Gastrocnemius medialis (tissue), 4 donors: Measurements from ENCODE around the gene ZNF276. TPM values are rescaled to one million over a fixed set of nuclear protein-coding genes. Genes with fewer than 3 reads are reported as not detected.

Source experiments
- ATAC-seq, 2 donors: fragments of 150-250 bp; one replicate each; pipeline ENCODE4 v1.9.1; 2016
- DNase-seq, 2 donors: peaks; one replicate each; pipeline ENCODE4 v3.0.0-alpha.2; 2019
- H3K27ac ChIP-seq, 4 donors: fragments of 200-600 bp; sonication (generic); 1 replicate in 1 of 4; 2 replicates in 3 of 4; pipeline ENCODE4 v1.5.1; 2016 to 2018; ENCODE audit warnings: mild to moderate bottlenecking in 2 of 4, moderate library complexity in 1 of 4
- H3K27me3 ChIP-seq, 3 donors: fragments of 200-600 bp; sonication (generic) in 2 of 3; 1 replicate in 1 of 3; 2 replicates in 2 of 3; pipeline versions ENCODE4 v1.5.1 to v1.6.0; 2016 to 2019; ENCODE audit warnings: mild to moderate bottlenecking in 1 of 3, moderate library complexity in 1 of 3
- H3K36me3 ChIP-seq, 2 donors: fragments of 200-600 bp; sonication (generic) in 1 of 2; one replicate each; pipeline ENCODE4 v1.5.1; 2017 to 2018
- H3K4me1 ChIP-seq, 2 donors: fragments of 200-600 bp; sonication (generic) in 1 of 2; one replicate each; pipeline ENCODE4 v1.5.1; 2016 to 2017; ENCODE audit warnings: mild to moderate bottlenecking in 2 of 2
- H3K4me3 ChIP-seq, 4 donors: fragments of 200-600 bp; sonication (generic) in 3 of 4; 1 replicate in 1 of 4; 2 replicates in 3 of 4; pipeline ENCODE4 v1.5.1; 2016 to 2019; ENCODE audit warnings: mild to moderate bottlenecking in 2 of 4
- H3K9me3 ChIP-seq, 3 donors: fragments of 200-600 bp; sonication (generic) in 2 of 3; 1 replicate in 1 of 3; 2 replicates in 2 of 3; pipeline ENCODE4 v1.5.1; 2016 to 2019
- CTCF ChIP-seq, 5 experiments: fragments of 450-650 bp in 3 of 5; fragments of 200-600 bp in 2 of 5; sonication (generic) in 2 of 5; IDR thresholded peaks in 4 of 5; conservative IDR thresholded peaks in 1 of 5; 1 replicate in 4 of 5; 2 replicates in 1 of 5; pipeline ENCODE4 v1.5.1; 2016 to 2019; ENCODE audit warnings: antibody characterized with exemption in 5 of 5, mild to moderate bottlenecking in 3 of 5, moderate library complexity in 3 of 5
- POLR2A ChIP-seq, 2 donors: fragments of 450-650 bp; IDR thresholded peaks; one replicate each; pipeline ENCODE4 v1.6.1; 2017; ENCODE audit warnings: antibody characterized with exemption in 2 of 2, mild to moderate bottlenecking in 2 of 2, moderate library complexity in 2 of 2
- in situ Hi-C, 4 donors: fragments of 200-750 bp; cut with MboI; loops; one replicate each; pipeline versions ENCODE4 v1.15.0 to v1.8.0; 2017; ENCODE audit warnings: low sequenced_read_pairs in 4 of 4
- intact Hi-C: fragments of 100-400 bp; cut with DNase I; formaldehyde crosslinking; loops from one replicate; pipeline ENCODE4 v1.15.1; 2023; ENCODE audit warnings: low total_unique reads
- total RNA-seq, 4 donors: library from RNA; depleted of rRNA; stranded (reverse); fragments of >200 nt; gene quantifications; one replicate each; pipeline versions ENCODE4 v1.1.0 to v1.2.3, GENCODE V29; 2016

The ZNF276 gene
- total RNA-seq, 4 donors from 2014 or later: 11.1 to 13.6 (median 11.5) TPM

- TF ChIP-seq CTCF (IDR thresholded peaks at IDR 0.05 in 4 of 5, conservative IDR thresholded peaks at IDR 0.05 in 1 of 5) (no peak), POLR2A (IDR thresholded peaks at IDR 0.05) (no peak)
- in situ Hi-C loops: no loop called here
Measured at GRCh38 chr16:89733792-89734191, 12.5 kb downstream of the ZNF276 start.

GRCh38 chr16:89736554-89736953 lies 15.2 kb downstream of the ZNF276 start:
- no peaks in the 10 kb centered on the region for H3K27me3 ChIP-seq
- in situ Hi-C loops (no loop called here), intact Hi-C loops (no loop called here)
- peaks cover 0 to 85% of the 10 kb centered on the region in 2 donors for H3K36me3 ChIP-seq
- TF ChIP-seq CTCF (IDR thresholded peaks at IDR 0.05 in 4 of 5, conservative IDR thresholded peaks at IDR 0.05 in 1 of 5) (no peak), POLR2A (IDR thresholded peaks at IDR 0.05) (no peak)
- no peaks in the 10 kb centered on the region for H3K4me1 ChIP-seq
- ATAC-seq (no peak), DNase-seq (no peak)
- H3K9me3 ChIP-seq: no peaks in the 10 kb centered on the region
- no peak overlapping the region for H3K27ac ChIP-seq
- H3K4me3 ChIP-seq: no peak overlapping the region

More at GRCh38 chr16:89733792-89734191, 12.5 kb downstream of the ZNF276 start:
- no peak overlapping the region for H3K4me3 ChIP-seq
- no peaks in the 10 kb centered on the region for H3K27me3 ChIP-seq
- H3K4me1 ChIP-seq: no peaks in the 10 kb centered on the region
- H3K9me3 ChIP-seq: no peaks in the 10 kb centered on the region
- peaks cover 0 to 95% of the 10 kb centered on the region in 2 donors for H3K36me3 ChIP-seq
- DNase-seq (no peak), ATAC-seq (no peak)
- intact Hi-C loops: no loop called here
- H3K27ac ChIP-seq: no peak overlapping the region

GRCh38 chr16:89737341-89738071 lies 16.2 kb downstream of the ZNF276 start:
- Histone ChIP-seq H3K9me3 (no peaks in the 10 kb centered on the region), H3K36me3 (peaks cover 0 to 75% of the 10 kb centered on the region in 2 donors), H3K4me1 (no peaks in the 10 kb centered on the region), H3K4me3 (no peak overlapping the region), H3K27me3 (no peaks in the 10 kb centered on the region), H3K27ac (no peak overlapping the region)
- in situ Hi-C loops (no loop called here), intact Hi-C loops (no loop called here)
- TF ChIP-seq POLR2A (IDR thresholded peaks at IDR 0.05) (no peak), CTCF (IDR thresholded peaks at IDR 0.05 in 4 of 5, conservative IDR thresholded peaks at IDR 0.05 in 1 of 5) (no peak)
- DNase-seq (no peak), ATAC-seq (no peak)

- intact Hi-C loops: no loop called here
- no peak for ATAC-seq
- DNase-seq: no peak
Measured at GRCh38 chr16:89738072-89738377, 16.7 kb downstream of the ZNF276 start.

More at GRCh38 chr16:89738072-89738377, 16.7 kb downstream of the ZNF276 start:
- Histone ChIP-seq H3K27ac (no peak overlapping the region), H3K9me3 (no peaks in the 10 kb centered on the region), H3K27me3 (no peaks in the 10 kb centered on the region), H3K4me1 (no peaks in the 10 kb centered on the region), H3K4me3 (no peak overlapping the region), H3K36me3 (peaks cover 0 to 73% of the 10 kb centered on the region in 2 donors)
- in situ Hi-C loops: no loop called here
- TF ChIP-seq POLR2A (IDR thresholded peaks at IDR 0.05) (no peak), CTCF (IDR thresholded peaks at IDR 0.05 in 4 of 5, conservative IDR thresholded peaks at IDR 0.05 in 1 of 5) (no peak)
